ENCODE results near the gene GLIS1. TPM values are rescaled to one million over a fixed set of nuclear protein-coding genes. Genes with fewer than 3 reads are reported as not detected.

The GLIS1 gene
- total and polyA plus RNA-seq, 2 of the 8 experiments (the other 6 are each of a cell fraction or from before 2014, with no cell fraction given), result 0.15 to 0.22 TPM

DNA sequence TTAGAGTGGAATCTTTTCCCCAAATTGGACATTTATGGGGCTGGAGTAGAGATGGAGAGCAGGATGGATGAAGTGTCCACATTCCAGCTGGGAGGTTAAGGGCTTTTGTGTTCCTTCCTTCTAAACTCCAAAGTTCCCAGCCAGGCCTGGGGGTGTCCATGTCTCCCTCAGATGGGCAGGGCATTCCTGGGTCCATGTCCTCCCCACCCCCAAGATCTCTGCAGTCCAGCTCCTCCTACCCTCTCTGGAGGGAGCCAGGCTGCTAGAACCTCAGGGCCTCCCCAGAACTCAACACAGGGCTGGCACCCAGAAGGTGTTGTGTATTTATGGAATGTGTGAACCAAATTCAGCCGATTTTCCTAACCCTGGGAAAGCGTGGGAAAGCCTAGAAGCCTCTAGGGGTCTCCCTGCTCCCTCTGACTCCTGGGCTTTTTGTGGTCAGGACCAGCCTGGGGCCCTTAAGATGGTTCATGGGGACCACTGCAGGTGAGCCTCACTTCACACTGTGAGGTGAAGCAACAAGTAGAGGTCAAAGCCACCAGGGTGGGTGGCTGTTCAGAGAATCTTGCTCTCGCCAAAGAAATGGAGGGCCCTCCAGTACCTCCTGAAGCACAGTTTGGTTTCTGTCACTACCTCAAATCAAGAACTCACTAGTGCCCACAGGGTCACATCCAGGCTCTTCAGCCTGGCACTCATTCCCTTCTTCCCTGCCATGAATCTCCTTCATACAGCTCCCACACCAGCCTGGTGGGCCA lies 54.8 kb downstream of the GLIS1 start:
- H2BK12ac ChIP-seq (ENCODE audit: low read depth, low read length), result peak overlapping the region; percentile 68; the same call in 1 of the 2 replicates
- H3K14ac ChIP-seq (ENCODE audit: insufficient read length), result no peak overlapping the region
- H3K4me2 ChIP-seq (ENCODE audit: insufficient read depth in 1 of 2, low read depth in 2 of 2, low read length in 2 of 2), result no peak overlapping the region
- DNase-seq (ENCODE audit: low read depth in 1 of 2, low spot score in 2 of 2) (no peak), FAIRE-seq (peak; percentile 60)
- peak overlapping the region; percentile 81; the same call in 1 of the 2 replicates for H2BK15ac ChIP-seq (ENCODE audit: low read length)
- H3K79me1 ChIP-seq (ENCODE audit: low read depth, low read length), result no peaks in the 10 kb centered on the region; the same call in 1 of the 2 replicates
- ChIA-PET POLR2A (ENCODE audit: partially characterized antibody) (interaction anchor here (0.9 to 1.0 kb wide), 2 partner anchors 8 to 13 kb away, joined by 3 read pairs; no protein-coding TSS in a partner anchor), CTCF (ENCODE audit: partially characterized antibody) (interaction anchor here (0.6 to 10.7 kb wide), 34 partner anchors 9 to 495 kb away, joined by 3 to 129 read pairs (median 4); no protein-coding TSS in a partner anchor)
- no peak overlapping the region for H2BK20ac ChIP-seq (ENCODE audit: low read length)
- no peaks in the 10 kb centered on the region for H3K9me3 ChIP-seq (ENCODE audit: insufficient read depth in 2 of 2, low read depth in 1 of 2, low read length in 1 of 2)
- H3K23ac ChIP-seq (ENCODE audit: insufficient read length), result no peak overlapping the region
- H3K4ac ChIP-seq (replicated peaks; ENCODE audit: insufficient read length, low read depth, low read length), result no peak overlapping the region
- H4K5ac ChIP-seq (ENCODE audit: insufficient read length, low read depth, low read length), result no peak overlapping the region
- H4K91ac ChIP-seq (replicated peaks; ENCODE audit: insufficient read length, low read length), result no peak overlapping the region
- H3K27ac ChIP-seq (ENCODE audit: low read depth, low read length), result no peak overlapping the region
- no peaks in the 10 kb centered on the region for H3K79me2 ChIP-seq (ENCODE audit: control insufficient read depth in 1 of 2, insufficient read depth in 2 of 2, low read length in 2 of 2)
- H2BK5ac ChIP-seq (ENCODE audit: low read depth, low read length), result no peak overlapping the region
- peaks cover 4 to 21% (median 15%) of the 10 kb centered on the region in 4 experiments for H3K4me1 ChIP-seq (replicated peaks in 1 of 4; ENCODE audit: control insufficient read depth in 3 of 4, insufficient read depth in 4 of 4, low read length in 3 of 4)
- peaks cover 0 to 11% (median 4%) of the 10 kb centered on the region in 4 experiments; a peak in 3 of 7 replicates for H3K27me3 ChIP-seq (replicated peaks in 1 of 4; ENCODE audit: control insufficient read depth in 3 of 4, extremely low read depth in 1 of 4, insufficient read depth in 3 of 4, low read length in 3 of 4)
- no peak overlapping the region for H3K56ac ChIP-seq (replicated peaks; ENCODE audit: insufficient read length, low read depth, low read length)
- WGBS, 2 experiments (ENCODE audit: extremely low coverage in 1 of 2, insufficient coverage in 1 of 2, insufficient read length in 1 of 2, insufficient replicate concordance in 2 of 2, low coverage in 1 of 2, low lambda C conversion rate in 2 of 2, missing lambda C conversion rate in 1 of 2), result 55% methylated on average over 3 of the region's 3 CpGs; no CpG with 5 or more reads in 1 of the 2 experiments
- H3K9ac ChIP-seq (replicated peaks in 1 of 4; ENCODE audit: extremely low read depth in 1 of 4, low read depth in 3 of 4, low read length in 3 of 4), result no peak overlapping the region
- TF ChIP-seq, protein P1, sequence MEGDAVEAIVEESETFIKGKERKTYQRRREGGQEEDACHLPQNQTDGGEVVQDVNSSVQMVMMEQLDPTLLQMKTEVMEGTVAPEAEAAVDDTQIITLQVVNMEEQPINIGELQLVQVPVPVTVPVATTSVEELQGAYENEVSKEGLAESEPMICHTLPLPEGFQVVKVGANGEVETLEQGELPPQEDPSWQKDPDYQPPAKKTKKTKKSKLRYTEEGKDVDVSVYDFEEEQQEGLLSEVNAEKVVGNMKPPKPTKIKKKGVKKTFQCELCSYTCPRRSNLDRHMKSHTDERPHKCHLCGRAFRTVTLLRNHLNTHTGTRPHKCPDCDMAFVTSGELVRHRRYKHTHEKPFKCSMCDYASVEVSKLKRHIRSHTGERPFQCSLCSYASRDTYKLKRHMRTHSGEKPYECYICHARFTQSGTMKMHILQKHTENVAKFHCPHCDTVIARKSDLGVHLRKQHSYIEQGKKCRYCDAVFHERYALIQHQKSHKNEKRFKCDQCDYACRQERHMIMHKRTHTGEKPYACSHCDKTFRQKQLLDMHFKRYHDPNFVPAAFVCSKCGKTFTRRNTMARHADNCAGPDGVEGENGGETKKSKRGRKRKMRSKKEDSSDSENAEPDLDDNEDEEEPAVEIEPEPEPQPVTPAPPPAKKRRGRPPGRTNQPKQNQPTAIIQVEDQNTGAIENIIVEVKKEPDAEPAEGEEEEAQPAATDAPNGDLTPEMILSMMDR (IDR thresholded peaks at IDR 0.05; ENCODE audit: control extremely low read depth in 1 of 3, insufficient read depth in 1 of 3, low read depth in 1 of 3, low read length in 3 of 3), result peak; percentile 41 to 67 (median 50)
- peak; percentile 60 to 71 for TF ChIP-seq RAD21 (IDR thresholded peaks at IDR 0.05 in 1 of 2, conservative IDR thresholded peaks at IDR 0.05 in 1 of 2; ENCODE audit: low read depth in 2 of 2, low read length in 2 of 2)
- no peak for TF ChIP-seq ATF3 (IDR thresholded peaks at IDR 0.05; ENCODE audit: insufficient read depth, low read depth, low read length)
- no peak overlapping the region for H3K4me3 ChIP-seq (ENCODE audit: extremely low read depth in 1 of 4, insufficient read depth in 2 of 4, low read depth in 3 of 4, low read length in 4 of 4)
- H4K20me1 ChIP-seq (replicated peaks in 1 of 2; ENCODE audit: control insufficient read depth in 1 of 2, insufficient read depth in 2 of 2, low read length in 2 of 2), result no peaks in the 10 kb centered on the region
- H2BK120ac ChIP-seq (replicated peaks; ENCODE audit: low read depth, low read length), result no peak overlapping the region
- H3K23me2 ChIP-seq (ENCODE audit: low read depth, low read length), result no peaks in the 10 kb centered on the region; the same call in 1 of the 2 replicates
- H4K8ac ChIP-seq (ENCODE audit: extremely low read depth, insufficient read depth, low read length), result no peak overlapping the region; the same call in 1 of the 2 replicates
- no peaks in the 10 kb centered on the region for H3K36me3 ChIP-seq (ENCODE audit: control insufficient read depth in 2 of 4, insufficient read depth in 4 of 4, low read length in 3 of 4)
- H2AK5ac ChIP-seq (ENCODE audit: low read depth, low read length), result no peak overlapping the region
- H2AFZ ChIP-seq (ENCODE audit: low read length), result no peak overlapping the region
- H3K18ac ChIP-seq (ENCODE audit: extremely low read depth, low read length), result peak overlapping the region; percentile 56; the same call in 1 of the 2 replicates

All from H1 (cell line).